Right lobe of liver (tissue), 4 donors: ENCODE data around the gene REM1.

ENCODE experiments used
- CTCF ChIP-seq, 4 donors: fragments of 200-600 bp in 3 of 4; fragments of 450-650 bp in 1 of 4; IDR thresholded peaks; one replicate each; pipeline versions ENCODE4 v1.5.1 to v1.8.0; 2016 to 2022; ENCODE audit warnings: antibody characterized with exemption in 4 of 4, mild to moderate bottlenecking in 2 of 4
- POLR2A ChIP-seq: fragments of 450-650 bp; IDR thresholded peaks from one replicate; pipeline ENCODE4 v1.6.1; 2017; ENCODE audit warnings: antibody characterized with exemption, mild to moderate bottlenecking
- donor health status: DM: no; HTN: no; CAD: no.
- donor health status: DM: no; HTN: no; CAD: no.
- donor health status: DM: no; HTN: yes; CAD: no.

DNA sequence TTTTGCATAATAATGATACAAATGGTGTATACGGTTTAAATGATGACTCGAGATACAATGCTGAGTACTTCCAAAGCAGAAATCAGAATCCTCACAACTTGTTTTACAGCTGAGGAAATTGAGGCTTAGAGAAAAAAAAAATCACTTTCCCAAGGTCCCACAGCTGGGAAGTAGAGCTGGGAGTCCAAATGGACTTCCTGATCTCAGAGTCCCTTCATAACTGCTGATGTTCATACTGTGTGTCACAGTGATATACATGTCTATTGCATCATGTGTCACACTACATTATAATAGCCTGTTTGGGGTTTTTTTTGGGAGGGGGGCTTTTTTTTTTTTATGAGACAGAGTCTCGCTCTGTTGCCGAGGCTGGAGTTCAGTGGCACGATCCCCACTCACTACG lies 47.6 kb downstream of the REM1 start:
- TF ChIP-seq POLR2A (no peak), CTCF (IDR thresholded peaks at IDR 0.05) (no peak)
